ENCODE results near the gene CHI3L2.
"Not testable (repeated sequence)": the region's sequence is repeated elsewhere in the genome, so short reads cannot be mapped to it uniquely, and the experiment has no call there.

The CHI3L2 gene

DNA sequence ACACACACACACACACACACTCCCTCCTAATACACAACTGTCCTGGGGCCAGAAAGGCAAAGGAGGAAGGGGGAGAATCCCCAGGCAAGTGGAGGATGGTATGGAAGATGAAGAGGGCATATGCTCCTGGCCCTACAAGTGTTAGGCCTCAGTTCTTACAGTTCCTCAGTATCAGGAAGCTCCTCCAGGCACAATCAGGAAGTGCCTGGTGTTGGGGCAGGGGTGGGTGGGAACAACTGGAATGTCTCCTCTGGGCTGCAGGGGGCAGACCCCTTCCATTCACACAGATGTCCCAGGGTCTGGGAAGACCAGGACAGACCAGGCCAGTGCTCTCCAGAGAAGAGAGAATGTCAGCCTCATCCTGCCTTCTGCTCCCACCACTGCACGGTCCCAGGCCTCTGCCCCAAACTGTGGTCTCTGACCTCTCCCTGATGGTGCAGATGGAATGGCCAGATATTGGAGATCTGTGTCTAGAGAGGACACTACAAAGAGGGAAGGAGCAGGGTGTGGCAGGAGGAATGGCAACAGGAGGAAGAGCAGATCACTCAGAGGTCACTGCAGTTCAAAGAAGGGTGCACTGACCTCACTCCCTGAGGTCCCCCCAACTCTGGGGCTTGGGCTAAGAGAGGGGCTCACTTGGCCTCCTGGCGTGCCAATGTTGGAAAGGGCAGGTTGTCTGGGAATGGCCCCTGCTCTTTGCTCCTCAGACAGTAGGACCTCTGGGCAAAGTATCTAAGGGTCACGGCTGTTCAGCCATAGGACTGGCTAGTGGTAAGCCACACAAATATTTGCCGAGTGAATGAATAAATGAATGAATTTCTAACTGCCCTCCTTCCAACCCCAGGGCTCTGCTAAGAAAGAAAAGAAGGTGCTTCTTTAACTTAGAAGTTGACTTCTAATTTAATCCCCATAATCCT is 24.5 kb upstream of the CHI3L2 start:
- no peak for DNase-seq

- peak; percentile 49 for DNase-seq
These were observed 23.8 kb upstream of the CHI3L2 start for GRCh38 chr1:111203681-111204200.

GRCh38 chr1:111204201-111204982 is 23.1 kb upstream of the CHI3L2 start:
- peak; percentile 42 for DNase-seq

- DNase-seq = no peak
These were observed 22.4 kb upstream of the CHI3L2 start for GRCh38 chr1:111204983-111205713.

- no peak for DNase-seq
These were observed 21.8 kb upstream of the CHI3L2 start for GRCh38 chr1:111205714-111206050.

GRCh38 chr1:111208921-111209320 is 18.6 kb upstream of the CHI3L2 start:
- no peak for DNase-seq

DNA sequence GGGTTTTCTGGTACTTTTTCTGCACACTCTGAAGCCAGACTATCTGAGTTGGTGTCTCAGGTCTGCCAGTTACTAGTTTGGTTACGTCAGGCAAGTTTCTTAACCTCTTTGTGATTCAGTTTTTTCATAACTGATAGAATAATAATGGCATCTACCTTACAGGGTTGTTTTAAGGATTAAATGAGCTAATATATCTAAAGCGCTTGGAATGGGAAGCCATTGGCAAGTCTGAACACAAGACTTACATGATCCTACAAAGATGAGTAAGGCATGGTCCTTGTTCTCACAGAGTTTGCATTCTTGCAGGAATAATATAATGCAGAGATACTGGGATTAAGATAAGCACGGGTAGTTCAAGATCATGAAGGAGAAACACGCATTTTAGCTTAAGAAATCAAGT is 17.9 kb upstream of the CHI3L2 start:
- DNase-seq = no peak

- no peak for DNase-seq
These were observed 15.6 kb upstream of the CHI3L2 start for GRCh38 chr1:111211921-111212320.

GRCh38 chr1:111212634-111213335 is 14.7 kb upstream of the CHI3L2 start:
- DNase-seq = no peak

DNA sequence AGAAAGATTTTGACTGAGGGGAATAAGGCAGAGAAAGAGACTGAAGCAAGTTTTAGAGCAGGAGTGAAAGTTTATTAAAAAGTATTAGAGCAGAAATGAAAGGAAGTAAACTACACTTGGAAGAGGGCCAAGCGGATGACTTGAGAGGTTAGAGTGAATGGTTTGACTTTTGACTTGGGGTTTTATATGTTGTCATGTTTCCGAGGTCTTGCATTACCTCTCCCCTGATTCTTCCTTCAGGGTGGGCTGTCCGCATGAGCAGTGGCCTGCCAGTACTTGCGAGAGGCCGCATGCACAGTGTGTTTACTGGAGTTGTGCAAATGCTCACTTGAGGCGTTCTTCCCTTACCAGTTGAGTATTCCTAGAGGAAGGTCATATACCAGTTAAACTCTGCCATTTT is 14.1 kb upstream of the CHI3L2 start:
- no peak for DNase-seq

- peak; percentile 6 for DNase-seq
These were observed 13.3 kb upstream of the CHI3L2 start for GRCh38 chr1:111214074-111214801.

- DNase-seq = no peak
These were observed 12.6 kb upstream of the CHI3L2 start for GRCh38 chr1:111214884-111215283.

- not testable (repeated sequence) for DNase-seq
These were observed 12.2 kb upstream of the CHI3L2 start for GRCh38 chr1:111215285-111215684.

- DNase-seq = no peak
These were observed 10.8 kb upstream of the CHI3L2 start for GRCh38 chr1:111216751-111217150.

- DNase-seq = no peak
These were observed 10.2 kb upstream of the CHI3L2 start for GRCh38 chr1:111217183-111217910.

GRCh38 chr1:111218701-111219556 is 8.6 kb upstream of the CHI3L2 start:
- DNase-seq = no peak

GRCh38 chr1:111219557-111220286 is 7.8 kb upstream of the CHI3L2 start:
- no peak for DNase-seq

- DNase-seq = no peak
These were observed 7.1 kb upstream of the CHI3L2 start for GRCh38 chr1:111220302-111220890.

- no peak for DNase-seq
These were observed 6.3 kb upstream of the CHI3L2 start for GRCh38 chr1:111221276-111221632.

All from NCI-H69 (cell line).